Measurements from ENCODE around the gene DMRTB1.

The DMRTB1 gene

DNA sequence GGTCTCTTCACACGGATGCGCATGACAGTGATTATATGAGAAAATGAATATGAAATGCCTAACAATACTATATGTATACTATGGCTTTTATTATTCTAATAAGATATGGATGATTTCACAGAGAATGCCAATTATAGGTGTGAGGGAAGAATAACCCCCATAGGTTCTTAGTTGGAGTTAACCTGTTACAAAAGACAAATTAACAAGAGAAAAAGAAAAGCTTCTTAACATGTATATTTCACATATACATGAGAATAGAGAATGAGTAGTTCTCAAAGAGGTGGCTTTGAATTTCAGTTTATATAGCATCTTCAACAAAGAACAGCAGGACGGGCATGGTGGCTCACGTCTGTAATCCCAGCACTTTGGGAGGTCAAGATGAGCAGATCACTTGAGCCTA lies 24.0 kb upstream of the DMRTB1 start:
- no peak for DNase-seq (ENCODE audit: low spot score)

DNA sequence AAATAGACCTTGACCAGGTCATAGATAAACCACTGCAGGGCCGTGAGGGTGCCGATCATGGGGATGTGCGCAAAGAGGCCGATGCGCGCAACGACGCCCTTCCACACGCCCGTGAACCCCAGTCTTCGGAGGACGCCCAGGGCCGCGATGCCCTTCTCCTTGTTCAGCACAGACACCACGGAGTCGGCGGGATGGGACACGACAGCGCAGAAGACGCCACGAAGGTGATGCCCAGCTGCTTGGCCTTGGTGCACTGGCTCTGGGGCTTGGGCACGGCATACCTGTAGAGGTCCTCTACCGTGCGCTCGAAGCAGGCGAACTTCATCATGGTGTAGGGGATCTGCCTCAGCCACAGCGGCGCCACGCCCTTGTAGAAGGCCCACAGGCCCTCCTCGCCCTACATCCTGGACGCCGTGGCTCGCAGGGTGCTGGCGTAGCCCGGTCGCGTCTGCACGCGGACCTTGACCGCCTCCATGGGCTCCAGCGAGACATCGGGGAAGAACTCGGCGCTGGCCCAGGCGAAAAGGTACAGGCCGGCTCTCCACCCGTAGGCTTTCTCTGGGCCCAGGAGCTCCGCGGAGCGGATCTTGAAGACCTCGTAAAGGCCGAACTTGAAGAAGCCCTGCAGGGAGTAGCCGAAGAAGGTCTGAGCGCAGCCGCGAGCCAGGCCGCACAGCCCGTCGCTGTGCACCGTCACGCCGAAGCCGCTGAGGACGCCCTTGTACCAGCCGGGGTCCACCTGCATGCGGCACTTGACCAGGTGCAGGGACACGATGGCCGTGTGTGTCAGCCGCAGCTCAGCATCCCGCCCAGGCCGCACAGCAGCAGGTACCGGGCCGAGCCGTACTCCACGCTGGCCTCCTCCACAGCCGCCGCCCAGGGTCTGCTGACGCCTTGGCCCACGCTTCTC lies 20.5 kb upstream of the DMRTB1 start:
- no peak for DNase-seq (ENCODE audit: low spot score)

DNA sequence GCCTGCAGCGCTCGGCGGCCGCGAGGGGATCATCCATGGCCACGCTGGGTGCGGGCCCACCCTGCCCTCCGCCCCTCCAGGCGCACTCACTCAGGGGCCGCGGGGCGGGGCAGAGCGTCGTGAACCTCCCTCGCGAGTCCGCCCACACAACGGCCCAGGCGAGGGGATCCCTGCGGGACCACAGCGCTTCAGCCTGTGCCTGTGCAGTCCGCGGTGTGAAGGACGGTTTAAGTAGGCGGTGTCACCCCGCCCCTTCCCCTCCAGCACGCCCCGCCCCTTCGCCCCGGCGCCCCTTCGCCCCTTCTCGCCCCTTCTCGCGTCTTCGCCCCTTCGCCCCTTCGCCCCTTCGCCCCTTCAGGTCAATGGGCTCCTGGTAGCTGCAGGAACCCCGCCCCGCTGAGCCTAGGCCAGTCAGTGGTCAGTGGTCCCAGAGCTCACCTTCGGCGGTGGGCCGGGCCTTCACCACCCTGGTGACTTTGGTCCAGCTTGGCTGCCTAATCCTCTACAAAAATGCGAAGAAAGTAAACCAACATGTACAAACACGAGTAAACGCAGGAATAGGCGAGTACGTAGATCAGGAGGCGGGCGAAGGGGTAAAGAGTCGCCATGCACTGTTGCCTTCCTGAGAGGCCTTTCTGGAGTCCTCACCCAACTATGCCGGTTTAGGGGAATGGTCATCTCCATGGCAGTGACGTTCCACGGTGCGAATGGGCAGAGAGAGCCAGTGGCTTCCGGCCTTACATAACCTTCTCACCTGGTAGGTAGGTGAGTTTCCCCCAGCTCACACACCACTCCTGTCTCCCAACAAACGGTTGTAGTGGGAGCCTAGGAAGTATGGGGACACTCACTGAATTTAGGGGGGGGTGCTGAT lies 19.6 kb upstream of the DMRTB1 start:
- no peak for DNase-seq (ENCODE audit: low spot score)

DNA sequence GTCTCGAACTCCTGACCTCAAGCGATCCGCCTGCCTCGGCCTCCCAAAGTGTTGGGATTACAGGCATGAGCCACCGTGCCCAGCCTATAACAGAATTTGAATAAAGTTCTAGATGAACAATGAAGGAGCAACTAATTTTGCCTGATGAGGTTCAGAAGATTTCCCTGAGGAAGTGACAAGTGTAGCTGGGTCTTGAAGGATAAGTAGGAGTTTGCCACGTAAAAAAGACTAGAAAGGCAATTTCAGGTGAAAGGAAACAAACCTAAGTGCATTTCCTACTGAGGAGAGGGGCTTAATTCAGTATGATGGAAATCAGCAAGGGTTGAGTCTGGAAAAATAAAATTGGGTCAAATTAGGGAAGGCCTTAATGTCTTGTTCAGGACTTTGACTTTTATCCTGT lies 18.6 kb upstream of the DMRTB1 start:
- no peak for DNase-seq (ENCODE audit: low spot score)

DNA sequence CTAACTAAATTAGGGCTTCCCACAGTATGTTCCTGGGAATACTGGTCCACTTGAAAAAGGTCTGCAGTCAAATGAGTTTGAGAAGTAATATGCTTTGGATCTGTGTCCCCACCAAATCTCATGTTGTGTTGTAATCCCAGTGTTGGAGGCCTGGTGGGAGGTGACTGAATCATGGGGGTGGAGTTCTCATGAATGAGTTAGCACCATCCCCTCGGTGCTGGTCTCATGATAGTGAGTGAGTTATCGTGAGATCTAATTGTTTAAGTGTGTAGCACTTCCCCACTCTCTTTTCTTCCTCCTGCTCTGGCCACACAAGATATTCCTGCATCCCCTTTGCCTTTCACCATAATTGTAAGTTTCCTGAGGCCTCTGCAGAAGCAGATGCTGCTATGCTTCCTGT lies 16.9 kb upstream of the DMRTB1 start:
- DNase-seq (ENCODE audit: low spot score), result no peak

DNA sequence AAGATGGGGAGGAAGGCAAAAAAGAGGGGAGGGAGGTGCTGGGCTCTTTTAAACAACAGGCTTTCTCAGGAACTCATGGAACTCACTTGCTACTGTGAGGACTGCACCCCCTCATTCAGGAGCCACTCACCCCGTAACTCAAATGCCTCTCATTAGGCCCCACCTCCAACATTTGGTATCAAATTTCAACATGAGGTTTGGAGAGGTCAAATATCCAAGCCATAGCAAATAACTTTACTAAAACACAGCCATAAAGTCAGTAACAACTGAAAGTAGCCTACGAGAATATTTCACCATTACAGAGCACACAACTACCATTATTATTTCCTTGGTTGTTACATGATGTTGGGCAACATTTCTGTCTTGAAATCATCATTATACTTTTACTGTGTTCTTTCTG lies 13.1 kb upstream of the DMRTB1 start:
- no peak for DNase-seq (ENCODE audit: low spot score)

DNA sequence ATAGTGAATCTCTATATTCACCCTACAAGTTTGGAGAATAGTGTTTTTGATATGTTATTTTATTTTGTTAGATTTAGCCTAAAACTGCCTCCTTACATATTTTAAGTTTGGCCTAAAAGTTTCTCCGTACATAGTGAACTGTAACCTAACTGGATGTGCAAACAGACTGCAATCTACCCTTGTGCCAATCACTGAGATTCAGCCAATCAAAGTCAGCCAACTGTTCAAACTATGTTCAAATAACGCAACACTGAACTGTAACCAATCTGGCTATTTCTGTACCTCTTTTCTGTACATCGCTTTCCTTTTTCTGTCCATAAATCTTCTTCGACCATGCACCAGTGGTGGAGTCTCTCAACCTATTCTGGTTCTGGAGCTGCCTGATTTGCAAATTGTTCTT lies 11.8 kb upstream of the DMRTB1 start:
- DNase-seq (ENCODE audit: low spot score), result no peak

DNA sequence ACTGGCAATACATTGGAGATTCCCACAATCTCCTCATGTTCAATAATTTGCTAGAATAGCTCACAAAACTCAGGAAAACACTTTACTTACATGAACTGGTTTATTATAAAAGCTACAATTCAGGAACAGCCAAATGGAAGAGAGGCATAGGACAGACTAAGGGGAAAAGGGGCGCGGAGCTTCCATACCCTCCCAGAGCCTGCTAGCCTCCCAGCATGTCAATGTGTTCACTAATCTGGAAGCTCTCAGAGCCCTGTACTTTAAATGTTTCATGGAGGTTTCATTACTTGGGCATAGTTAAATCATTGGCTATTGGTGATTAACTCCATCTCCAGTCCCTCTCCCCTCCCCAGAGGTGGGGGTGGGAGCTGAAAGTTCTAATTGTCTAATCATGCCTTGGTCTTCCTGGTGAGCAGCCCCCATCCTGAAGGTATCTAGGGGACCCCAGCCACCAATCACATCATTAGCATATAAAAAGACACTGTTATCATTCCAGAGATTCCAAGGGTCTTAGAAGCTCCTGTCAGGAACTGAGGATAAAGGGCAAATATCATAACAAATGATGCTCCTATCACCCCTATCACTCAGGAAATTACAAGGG lies 10.9 kb upstream of the DMRTB1 start:
- no peak for DNase-seq (ENCODE audit: low spot score)

DNA sequence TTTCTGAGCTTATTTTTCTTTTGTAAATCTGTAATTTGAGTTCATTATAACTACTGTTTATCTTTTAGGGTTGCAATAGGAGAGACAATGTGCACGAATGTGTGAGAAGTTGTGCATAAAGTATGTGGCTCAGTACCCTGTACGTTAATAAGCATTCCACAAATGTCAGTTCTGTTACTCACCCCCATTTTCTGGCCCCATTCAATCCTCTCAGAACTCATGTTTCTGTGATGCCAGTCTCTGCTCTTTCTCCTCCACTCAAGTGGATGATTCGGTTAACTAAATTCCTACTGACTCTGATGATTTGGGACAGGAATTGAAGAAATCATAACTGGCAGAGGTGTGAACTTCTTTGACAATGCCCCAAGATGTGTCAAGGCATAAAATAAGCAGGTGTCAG lies 10.2 kb upstream of the DMRTB1 start:
- DNase-seq (ENCODE audit: low spot score), result no peak

DNA sequence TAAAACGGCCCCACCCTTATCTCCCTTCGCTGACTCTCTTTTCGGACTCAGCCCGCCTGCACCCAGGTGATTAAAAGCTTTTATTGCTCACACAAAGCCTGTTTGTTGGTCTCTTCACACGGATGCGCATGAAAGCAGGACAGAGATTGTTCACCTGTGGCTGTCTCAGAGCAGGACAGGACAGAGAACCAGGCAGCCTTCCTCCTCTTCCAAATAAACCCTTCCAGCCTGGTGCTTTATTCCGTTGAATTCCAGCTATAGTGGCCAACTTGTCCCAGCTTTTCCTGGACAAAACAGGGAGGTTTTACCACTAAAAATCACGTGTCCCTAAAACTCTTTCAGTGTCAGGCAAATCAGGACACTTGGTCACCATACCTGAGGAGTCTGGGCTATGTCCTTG lies 9.5 kb upstream of the DMRTB1 start:
- no peak for DNase-seq (ENCODE audit: low spot score)

DNA sequence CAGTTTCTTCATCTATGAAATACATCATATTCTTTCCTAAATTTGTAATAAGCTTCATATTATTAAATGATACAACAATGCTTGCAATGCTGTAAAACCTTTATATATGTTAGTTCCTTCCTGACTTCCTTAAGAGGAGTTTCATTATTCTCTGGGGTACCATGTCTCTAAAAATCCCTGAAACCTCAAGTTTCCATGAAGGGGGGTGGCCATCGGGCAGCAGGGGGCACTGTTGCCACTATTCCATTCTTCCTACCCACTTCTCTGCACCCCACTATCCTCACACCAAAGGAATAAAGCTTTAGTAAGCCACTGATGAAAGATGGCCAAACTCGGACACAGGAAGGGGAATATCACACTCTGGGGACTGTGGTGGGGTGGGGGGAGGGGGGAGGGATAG lies 9.0 kb upstream of the DMRTB1 start:
- DNase-seq (ENCODE audit: low spot score), result peak; percentile 9

DNA sequence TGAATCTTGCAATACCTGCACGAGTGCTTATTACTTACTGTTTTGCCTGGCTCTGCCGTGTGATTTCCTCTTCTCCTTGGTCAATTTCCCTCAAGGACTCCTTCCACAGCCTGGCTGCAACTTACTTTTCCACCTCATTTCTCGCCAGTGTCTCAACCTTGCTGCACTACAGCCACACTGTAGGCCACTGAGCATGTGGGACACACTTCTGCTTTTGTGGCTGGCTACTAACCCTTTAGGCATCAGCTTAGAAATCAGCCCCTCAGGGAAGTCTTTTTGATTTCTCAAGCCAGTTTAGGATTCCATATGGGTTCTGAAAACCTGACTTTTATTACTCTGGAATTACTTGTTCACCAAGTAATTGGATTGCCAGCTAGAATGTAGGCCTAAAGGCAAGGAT lies 5.2 kb upstream of the DMRTB1 start:
- no peak for DNase-seq (ENCODE audit: low spot score)

DNA sequence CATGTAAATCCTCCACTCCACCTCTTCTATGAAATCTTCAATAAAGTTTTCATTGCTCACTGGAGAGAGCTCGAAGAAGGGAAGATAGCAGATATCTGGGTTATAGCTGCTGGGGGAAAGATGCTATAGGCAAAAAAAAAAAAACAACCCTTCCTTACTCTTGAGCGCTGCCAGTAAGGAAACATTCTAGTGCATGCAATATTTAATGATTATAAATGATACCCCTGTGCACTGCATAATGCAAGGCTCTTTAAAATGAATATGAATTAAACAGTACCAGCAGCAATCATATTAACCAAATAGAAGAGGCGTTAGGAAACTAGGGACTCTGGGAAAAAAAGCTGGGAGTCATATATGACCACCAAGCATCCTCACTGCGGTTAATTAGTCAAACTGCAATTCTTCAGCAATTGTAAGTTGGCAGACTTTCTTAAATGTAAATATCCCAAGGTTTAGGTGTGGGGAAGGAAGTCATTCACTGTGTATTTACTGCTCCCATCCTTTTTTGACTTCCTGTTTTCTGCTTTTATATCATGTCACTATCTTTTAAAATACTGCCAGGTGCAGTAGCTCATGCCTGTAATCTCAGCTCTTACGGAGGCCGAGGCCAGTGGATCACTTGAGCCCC lies 3.7 kb upstream of the DMRTB1 start:
- DNase-seq (ENCODE audit: low spot score), result no peak

DNA sequence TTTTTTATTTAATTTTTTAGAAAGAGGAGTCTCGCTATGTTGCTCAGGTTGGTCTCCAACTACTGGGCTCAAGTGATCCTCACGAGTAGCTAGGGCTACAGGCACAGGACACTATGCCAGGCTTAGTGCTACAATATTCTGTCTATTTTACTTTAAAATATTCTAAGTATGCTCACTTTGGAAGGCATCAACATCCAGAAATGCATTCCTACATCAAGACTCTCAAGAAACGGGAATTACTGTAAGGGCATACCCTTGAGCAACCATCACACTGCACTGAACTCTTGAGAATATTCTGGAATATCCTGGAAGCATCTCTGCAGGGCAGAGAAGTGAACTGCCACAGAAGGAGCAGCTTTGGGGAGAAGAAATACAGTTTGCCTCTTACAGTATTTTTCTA lies 565 bp upstream of the DMRTB1 start:
- no peak for DNase-seq (ENCODE audit: low spot score)

DNA sequence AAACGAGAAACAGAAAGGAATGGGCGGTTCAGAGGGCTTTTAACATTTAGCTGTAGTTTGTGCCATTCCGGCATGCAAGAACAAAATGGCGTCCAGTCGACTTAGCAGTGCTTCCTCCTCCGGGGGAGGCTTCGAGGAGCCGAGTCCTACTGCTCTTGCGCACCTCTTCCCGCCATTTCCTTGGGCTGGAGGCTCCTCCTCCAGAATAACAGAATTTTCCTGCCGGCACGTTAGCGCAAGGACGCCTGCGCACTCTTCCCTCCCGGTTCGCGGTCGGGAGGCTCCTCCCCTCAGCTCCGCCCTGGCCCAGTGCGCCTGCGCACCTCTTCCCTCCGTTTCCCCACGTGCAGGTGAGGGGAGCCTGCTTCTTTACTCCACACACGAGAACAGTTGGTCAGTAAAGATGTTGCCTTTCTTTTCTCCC lies 1.0 kb downstream of the DMRTB1 start:
- DNase-seq (ENCODE audit: low spot score), result no peak

DNA sequence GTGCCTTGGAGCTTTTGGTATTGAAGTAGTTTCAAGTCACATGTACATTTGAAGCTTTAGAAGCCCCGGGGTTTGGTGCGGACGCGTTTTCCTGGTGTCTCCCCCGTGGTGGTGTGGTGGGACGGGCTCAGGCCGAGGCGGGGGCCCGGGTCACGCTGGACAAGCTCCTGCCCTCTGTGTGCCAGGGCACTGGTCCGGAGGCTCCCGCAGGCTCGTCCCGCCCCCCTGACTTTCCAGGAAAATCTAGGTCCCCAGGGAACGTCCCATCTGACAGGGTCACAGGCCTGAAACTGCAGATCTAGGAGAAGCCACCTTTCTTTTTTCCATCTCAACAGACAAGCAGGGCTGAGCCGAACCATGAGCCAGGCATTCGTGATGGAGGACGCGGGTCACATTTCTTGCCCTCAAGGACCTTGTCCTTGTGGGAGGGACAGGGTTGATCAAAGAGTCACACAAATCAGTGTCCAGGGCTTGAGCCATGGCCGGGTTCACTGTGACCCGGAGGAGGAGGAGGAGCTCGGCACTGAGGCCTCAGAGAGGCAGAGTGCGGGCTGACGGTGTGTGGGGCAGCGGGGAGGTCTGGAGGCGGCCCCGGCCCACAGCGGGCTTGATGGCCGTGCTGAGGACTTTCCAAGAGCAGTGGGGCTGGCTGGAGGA lies 1.6 kb downstream of the DMRTB1 start:
- no peak for DNase-seq (ENCODE audit: low spot score)

DNA sequence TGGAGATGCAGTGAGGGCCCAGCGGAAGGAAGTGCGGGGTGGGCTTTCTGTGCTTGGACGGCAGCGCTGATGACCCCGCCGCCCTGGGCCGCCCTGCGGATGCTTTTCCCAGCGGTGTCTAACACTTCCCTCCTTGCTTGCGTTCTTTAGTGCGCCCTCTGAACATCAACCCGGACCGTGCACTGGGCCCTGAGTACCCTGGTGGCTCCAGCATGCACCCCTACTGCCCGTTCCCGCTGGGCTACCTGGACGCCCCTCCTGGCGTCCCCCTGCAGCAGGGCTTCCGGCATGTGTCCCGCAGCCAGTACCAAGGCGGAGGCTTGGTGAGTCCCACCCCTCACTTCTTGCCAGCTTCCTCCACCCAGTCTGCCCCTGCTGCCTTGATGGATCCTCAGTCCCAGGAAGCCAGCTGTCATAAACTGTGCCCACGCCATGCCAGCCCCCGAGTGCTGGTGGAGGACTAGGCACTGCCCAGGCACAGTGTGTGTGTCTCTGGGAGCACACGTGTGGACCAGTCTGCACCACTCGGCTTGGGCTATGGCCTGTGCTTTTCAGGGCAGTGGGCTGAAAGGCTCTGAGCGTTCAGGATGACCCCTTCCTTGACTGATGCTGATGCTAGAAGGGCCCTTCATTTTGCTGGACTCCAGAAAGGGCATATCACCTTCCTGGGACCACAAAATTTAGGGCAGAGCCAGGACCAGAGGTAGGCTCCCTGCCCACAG lies 2.3 kb downstream of the DMRTB1 start:
- DNase-seq (ENCODE audit: low spot score), result no peak

DNA sequence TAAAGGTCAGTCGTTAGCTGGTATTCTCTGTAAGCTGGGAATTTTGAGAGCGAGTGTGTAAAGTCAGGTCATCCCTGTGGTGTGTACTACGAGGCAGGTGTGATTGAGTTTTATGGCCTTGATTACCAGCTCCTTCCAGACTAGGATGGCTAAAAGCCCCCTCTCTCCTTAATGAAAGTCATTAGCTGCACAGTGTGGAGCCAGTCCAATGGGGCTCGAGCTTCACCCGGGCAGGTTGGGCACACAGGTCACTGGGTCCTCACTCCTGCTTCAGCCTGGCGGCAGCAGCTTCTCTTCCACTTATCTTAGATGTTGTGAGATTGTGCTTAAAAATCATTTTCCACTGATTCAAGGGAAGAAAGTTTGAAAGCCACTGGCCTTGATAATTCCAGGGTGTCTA lies 3.0 kb downstream of the DMRTB1 start:
- DNase-seq (ENCODE audit: low spot score), result no peak

DNA sequence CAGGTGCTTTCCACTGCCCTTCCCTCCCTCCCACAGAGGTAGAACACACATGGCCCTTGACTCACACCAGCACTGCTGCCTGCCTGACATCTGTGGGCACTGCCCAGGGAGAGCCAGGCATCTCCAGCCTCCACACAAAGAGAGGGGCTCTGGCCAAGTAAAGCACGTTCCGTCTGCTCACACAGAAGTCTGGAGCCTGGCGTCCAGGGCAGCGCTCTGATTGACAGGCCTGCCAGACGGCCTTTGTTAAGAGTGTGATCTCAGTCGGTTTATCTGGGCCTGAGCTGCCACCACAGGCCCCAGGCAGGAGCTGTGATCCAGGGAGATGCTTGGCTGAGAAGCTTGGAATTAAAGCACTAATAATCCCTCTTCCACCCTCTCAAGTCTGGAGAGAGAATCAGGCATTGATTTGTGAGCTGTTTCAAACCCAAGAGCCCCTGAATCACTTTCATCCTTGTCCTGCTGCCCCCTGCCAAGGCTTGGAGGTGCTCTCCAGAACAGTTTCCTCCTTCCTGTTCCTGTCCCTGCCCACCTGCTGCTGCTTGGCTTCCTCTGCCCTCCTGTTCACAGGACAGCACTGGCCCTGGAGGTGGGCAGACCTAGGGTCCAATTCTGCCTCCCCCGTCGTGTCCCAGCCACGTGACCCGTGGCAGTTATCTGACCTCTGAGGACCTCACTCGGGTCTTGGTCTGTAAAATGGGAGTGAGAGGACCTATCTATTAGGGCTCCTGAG lies 3.7 kb downstream of the DMRTB1 start:
- no peak for DNase-seq (ENCODE audit: low spot score)
